CD1c-positive myeloid dendritic cell (primary cell): Measurements from ENCODE around the gene SLC5A8.
"Not testable (repeated sequence)": the region's sequence is repeated elsewhere in the genome, so short reads cannot be mapped to it uniquely, and the experiment has no call there.

Experiments used
- DNase-seq: peaks from one replicate; pipeline ENCODE4 v3.0.0-alpha.2; 2016; ENCODE audit errors: extremely low spot score

SLC5A8 gene

GRCh38 chr12:101168001-101168400 lies 42.0 kb downstream of the SLC5A8 start:
- DNase-seq: no peak

GRCh38 chr12:101166866-101167265 lies 43.2 kb downstream of the SLC5A8 start:
- DNase-seq: no peak

DNA sequence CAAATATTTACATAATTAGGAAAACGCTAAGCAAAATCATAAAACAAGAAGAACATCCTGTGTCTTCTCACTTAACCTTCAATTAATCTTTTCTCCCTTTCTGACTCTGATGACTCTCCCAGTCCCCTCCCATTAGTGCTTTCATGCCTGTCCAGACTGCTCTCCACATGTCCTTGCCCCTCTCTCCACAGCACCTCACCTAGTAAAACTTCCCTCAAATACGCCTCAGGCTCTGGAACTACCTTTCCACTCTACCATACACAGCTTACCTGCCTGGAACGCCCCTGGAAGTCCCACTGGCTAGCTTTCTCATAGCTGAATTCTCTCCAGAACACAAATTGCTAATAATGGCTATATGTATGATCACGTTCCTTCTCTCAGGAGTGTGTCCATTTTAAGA lies 44.7 kb downstream of the SLC5A8 start:
- DNase-seq: no peak

DNA sequence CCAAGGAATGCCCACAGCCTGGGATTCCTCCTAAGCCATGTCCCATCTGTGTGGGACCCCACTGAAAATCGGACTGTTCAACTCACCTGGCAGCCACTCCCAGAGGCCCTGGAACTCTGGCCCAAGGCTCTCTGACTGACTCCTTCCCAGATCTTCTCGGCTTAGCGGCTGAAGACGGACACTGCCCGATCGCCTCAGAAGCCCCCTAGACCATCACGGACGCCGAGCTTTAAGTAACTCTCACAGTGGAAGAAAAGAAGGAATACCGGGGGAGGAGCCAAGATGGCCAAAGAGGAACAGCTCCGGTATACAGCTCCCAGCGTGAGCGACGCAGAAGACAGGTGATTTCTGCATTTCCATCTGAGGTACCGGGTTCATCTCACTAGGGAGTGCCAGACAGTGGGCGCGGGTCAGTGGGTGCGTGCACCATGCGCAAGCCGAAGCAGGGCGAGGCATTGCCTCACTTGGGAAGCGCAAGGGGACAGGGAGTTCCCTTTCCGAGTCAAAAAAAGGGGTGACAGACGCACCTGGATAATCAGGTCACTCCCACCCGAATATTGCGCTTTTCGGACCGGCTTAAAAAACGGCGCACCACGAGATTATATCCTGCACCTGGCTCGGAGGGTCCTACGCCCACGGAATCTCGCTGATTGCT lies 64.1 kb downstream of the SLC5A8 start:
- DNase-seq: not testable (repeated sequence)

DNA sequence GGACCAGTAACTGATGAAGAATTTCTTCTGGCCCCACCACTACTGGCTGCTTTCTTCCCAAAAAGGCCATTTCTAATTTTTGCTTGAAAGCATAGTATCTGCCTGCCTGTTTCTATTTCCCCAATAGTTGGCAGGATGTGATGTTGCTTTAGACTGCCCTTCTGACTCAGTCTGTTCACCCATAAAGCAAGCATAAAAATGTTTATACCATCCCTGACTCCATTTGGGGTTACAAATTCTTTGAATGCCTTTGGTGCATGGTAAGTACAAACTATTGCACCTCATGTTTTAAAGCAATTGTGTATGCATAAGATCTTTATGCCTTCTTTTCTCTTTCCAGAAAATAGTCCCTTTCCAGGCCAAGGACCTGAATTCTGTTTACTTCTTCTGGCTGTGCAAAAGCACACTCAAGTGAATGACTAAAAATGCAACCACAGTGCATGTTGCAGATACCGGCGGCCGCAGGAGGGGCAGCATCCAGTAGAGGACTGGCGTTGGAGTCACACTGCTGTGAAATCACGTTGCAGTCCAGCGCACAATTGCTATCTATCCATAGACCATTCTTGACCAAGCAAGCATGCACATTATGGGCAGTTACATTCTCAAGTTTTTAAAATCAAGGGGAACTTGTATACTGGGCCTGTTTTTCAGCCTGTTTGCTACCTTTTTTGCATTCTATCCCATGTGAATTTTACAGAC lies 82.4 kb downstream of the SLC5A8 start:
- no peak for DNase-seq

DNA sequence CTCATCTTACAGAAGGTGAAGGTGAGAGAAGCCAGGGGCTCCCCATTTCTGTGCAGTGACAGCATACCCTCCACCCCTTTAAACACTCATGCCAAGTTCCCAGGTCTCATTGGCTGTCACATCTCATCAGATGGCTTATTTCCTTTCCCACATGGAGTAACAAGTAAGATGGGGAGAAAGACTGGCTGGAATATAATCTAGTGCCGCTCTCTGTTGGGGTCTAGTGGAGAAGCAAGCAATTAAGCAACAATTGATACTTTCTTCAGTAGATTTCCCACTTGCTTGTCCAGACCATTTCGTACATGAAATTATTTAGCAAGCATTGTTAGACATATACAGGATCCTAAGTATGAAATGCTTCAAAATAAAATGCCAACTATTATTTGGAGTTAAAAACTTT lies 92.2 kb downstream of the SLC5A8 start:
- no peak for DNase-seq

- DNase-seq: no peak
These were observed 93.1 kb downstream of the SLC5A8 start for GRCh38 chr12:101116911-101117310.

GRCh38 chr12:101115326-101115725 lies 94.7 kb downstream of the SLC5A8 start:
- DNase-seq: no peak

DNA sequence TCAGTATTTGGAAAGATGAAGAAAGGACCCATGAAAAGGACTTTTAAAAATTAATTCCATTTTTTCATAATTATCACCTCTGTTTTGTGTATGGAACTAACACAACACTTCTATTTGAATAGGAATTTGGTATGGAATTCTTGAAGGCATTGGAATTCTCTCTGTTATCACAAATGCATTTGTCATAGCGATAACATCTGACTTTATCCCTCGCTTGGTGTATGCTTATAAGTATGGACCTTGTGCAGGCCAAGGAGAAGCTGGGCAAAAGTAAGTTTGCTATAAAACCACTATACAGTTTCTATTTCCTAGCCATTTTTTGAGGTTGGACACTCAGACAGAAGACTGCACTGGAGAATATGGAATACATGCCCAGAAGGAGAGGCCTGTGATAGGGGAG lies 98.6 kb downstream of the SLC5A8 start:
- no peak for DNase-seq

DNA sequence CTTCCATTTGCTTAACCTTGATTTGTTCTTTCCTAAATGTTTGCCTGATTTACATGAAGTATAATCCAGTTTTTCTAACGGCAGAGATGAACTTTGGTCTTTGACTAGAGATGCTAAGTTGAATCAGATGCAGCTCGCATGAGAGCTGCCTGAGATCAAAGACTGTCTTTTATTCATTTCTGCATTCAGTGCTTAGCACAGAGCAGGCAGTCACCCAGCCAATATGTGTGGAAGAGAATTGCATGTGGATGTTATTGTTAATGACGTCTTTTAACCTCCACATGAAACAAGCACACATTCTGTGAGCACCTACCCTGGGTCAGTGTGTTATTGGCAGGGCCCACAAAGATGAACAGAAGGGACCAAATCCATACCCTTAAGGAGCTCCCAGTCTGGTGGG lies 99.2 kb downstream of the SLC5A8 start:
- DNase-seq: no peak

DNA sequence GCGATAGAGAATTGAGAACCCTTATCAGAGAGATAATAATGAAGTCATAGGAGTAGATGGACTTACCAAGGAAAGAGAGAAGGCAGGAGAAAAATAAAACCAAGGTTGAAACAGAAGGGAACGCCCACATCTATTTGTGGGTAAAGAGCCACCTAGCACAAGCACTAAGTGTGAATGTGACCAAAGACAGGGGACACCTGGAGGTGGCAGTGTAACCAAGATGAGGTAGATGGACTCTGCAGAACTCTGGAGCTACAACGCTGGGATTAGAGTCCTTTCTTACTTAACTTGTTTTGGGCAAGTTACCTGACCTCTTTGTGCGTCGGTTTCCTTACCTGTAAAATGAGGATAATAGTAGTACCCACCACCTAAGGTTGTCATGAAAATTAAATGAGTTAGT lies 101.9 kb downstream of the SLC5A8 start:
- no peak for DNase-seq

DNA sequence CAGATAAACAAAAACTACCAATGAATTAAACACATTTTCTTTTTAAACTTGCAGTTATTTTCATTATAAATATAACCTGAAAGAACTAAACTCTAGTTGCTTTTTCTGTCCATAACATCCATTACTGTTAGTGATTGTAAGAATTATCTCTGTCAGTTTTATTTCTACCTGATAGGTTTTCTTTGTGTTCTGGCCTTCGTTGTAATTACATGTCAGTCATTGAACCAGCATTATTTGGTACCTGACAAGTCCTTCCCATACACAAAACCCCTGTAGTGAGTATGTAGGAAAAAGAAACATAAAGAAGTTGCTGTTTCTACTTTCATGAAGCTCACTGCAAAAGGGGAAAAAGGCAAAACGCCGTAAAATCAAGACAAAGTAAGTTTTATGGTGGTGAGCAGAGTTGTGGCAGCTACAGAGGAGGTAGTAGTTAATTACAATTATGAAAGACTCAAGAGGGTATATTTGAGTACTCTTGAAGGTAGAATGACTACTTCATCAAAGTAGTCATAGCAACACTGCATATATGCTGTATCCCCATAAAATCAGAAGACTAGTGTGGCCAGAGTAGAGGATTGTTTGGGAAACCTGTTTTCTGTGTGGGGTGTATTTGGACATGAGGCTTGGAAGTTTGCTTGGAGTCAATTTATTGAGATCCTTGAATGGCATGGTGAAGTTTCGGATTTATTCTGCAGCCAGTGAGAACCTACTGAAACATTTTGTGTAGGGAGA lies 102.8 kb downstream of the SLC5A8 start:
- DNase-seq: no peak
